PC-3 (cell line): ENCODE measurements around the gene CSPG4.

Experiments used
- CTCF ChIP-seq: fragments of 300-600 bp; sonication (generic); conservative IDR thresholded peaks from 2 replicates; pipeline ENCODE4 v1.5.1; 2017; ENCODE audit warnings: antibody characterized with exemption, low read depth, mild to moderate bottlenecking, low read length
- EZH2 ChIP-seq: fragments of 300-600 bp; sonication (generic); IDR thresholded peaks from one replicate; pipeline ENCODE4 v1.6.1; 2017; ENCODE audit warnings: antibody characterized with exemption, mild to moderate bottlenecking, low read length; ENCODE audit not compliant: unreplicated experiment
- EZH2phosphoT487 ChIP-seq: fragments of 300-600 bp; sonication (generic); IDR thresholded peaks from 2 replicates; pipeline ENCODE4 v1.6.1; 2018; ENCODE audit warnings: mild to moderate bottlenecking, antibody characterized with exemption, low read length, borderline replicate concordance

GRCh38 chr15:75661756-75662140, 50.9 kb downstream of the CSPG4 start:
- TF ChIP-seq CTCF, result no peak
- no peak for TF ChIP-seq EZH2
- TF ChIP-seq EZH2phosphoT487, result no peak
